ENCODE measurements around the gene RRBP1.
A peak's percentile ranks its signal among the peaks of the same experiment; 100 is the strongest.

RRBP1 gene

DNA sequence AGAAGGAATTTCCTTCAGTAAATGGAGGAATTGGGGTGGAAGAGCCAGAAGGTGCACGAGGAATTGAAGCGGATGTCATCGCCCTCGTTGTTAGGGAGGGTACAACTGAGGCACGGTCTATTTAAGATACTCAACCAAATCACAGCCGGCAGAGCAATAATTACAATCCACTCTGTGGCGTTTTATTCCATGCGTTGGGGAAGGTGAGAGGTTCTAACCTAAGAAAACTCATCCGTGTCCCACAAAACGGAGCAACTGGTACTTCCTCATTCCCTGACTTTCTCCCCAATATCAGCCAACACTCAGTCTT is 802 bp upstream of the RRBP1 start:
- DNase-seq, result no peak

DNA sequence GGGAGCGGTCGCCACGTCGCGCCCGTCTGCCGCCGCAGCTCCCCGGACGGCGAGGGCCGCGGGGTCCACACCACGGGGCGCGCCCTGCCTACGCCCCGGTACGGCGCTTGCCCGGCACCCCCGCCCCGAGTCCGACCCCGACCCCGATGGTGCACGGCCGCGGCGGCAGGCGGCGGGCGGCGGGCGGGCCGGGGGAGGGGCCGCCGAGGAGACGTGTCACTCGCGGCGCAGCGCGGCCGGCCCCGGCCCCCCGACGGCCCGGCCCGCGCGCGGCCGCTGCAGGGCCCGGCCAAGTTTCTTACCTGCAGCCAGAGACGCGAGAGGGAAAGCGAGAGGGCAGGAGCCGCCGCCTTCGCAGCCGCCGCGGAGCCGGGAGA is 328 bp downstream of the RRBP1 start:
- DNase-seq, result no peak

DNA sequence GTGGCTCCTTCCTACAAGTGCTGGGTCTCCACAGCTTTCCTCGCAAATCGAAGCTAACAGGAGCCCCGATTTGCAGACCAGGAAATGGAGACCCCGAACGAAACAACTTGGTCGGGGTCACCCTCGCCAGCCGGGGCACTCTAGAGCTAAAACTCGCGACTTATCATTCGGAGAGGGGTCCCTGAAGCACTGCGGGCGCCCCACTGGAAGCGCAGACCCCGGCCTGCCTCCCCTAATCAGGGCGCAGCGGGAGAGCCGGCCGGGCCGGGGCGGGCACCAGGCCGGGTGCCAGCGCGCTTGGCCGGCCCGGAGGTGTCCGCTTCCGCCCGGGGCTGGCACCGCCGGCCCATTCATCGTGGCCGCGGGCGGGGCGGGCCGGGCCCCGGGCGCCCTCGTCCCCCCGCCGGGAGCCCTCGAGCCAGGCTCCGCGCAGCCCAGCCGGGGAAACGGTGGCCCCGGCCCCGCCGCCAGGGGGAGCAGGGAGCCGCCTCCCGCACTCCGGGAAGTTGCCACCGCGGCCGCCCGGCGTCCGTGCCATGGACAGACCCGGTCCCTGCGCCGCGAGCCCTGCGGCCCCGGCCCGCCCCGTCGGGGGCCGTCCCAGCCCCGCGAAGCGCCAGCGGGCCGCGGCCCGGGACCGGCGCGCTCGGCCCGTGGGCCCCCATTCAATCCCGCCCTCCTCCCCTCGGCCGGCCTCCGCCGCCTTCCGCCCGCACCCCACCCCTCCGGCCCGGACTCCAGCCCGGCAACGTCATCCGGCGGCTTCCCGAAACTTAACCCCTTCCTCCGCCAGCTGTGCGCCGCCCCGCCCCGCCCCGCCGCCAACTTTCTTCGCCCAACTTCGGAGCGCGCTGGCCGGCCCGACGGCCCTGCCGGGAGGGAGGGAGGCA is 961 bp downstream of the RRBP1 start:
- DNase-seq, result peak; percentile 87

DNA sequence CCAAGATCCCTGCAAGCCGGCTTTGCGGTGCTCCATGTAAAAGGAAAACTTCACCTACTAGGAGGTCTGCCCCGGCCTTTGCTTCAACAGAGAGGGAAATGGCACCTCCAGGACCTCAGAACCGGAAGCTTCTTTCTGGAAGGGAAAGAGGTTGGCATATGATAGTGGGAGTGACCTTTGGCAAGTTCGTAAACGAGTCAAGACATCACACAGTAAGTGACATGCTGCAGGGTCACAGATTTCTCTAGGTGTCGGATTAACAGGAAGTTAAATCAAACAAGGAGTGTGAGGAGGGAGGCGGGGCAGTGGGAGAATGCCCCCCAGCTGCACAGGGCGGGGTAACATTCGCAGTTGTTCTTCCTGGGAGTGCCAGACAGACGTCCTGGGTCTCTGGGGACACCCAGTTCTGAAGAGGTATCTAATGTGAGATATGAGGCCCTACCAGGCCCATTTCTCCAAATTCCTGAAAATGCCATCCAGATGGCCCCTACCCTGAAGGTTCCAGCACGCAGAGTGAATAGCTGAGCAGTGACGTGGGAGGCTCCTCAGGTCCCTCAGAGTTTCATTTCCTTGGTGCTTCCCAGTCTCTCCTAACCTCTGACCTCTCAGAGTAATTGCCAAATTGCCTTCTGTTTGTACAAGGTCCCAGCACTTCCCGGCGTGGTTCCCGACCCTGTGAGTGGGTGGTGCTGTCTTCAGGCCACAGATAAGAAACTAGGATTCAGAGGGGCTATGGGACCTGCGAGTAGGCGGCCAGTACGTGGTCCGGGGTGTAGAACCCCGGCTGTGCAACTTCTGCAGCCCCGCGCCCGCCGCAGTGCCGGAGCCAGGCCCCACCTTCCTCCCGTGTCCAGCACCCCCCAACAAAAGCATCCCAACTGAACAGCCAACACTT is 1.9 kb downstream of the RRBP1 start:
- peak; percentile 22 for DNase-seq

DNA sequence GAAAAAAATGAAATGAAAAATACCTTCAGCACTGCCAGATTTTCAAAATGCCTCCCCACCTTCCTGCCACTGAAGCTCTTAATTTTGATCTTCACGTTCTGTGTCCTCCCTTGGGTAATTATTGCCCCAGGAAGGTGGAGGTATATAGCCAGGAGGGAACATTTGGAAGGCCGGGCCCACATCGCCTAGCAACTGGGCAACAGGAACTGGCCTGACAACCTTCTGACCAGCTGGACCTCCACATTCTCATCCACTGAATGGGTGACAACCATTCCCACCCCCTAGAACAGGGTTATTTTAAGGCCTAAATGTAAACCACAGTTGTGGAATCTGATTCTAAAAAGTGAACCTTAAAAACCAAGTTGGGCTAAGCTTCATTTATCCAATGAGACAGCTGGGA is 3.2 kb downstream of the RRBP1 start:
- DNase-seq, result no peak

DNA sequence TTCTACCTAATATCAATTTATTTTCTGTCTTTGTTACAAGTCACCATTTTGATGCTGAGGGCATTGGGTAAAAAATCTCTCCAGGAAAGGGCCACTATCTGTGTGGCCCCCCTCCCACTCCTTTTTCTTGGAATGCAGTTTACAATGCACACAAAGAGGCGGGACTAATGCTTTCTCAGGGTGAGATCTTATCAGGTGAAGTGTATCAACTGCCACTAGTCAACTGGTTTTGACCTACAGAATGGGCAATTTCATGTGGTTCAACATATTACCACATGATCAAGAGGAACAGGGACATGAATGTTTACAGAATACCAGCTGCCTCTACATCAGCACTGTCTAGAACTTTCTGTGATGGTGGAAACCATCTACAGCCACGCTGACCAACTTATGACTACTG is 3.7 kb downstream of the RRBP1 start:
- DNase-seq, result no peak

DNA sequence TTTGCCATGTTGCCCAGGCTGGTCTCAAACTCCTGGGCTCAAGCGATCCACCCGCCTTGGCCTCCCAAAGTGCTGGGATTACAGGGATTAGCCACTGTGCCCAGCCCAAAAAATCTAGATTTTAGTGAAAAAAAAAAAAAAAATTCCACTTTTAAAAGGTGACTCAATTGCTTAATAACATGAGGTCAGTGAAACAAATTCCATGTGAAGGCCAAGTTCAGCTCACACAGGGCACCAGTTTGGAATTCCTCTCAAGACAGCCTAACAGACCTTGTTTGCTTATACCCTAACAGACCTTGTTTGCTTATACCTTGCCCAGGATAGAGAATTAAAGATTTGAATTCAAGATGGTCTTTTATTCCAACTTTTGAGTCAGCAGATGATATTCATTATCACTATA is 5.1 kb downstream of the RRBP1 start:
- DNase-seq, result no peak

DNA sequence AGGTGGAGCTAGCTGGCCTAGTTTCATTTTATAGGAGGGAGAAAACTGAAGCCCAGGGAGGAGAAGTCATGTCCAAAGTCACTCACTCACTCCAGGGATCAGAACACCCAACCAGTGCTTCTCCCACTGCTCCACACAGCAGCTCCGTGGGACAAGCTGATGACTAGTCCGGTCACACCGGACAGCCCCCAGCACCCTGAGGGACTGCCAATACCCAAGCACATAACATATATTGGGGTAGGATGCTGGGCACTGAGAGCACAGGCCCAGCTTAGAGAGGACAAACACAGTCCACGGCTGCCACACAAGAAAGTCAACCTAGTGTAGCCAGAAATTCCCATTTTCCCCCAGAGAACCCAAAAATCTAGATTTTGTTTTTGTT is 5.7 kb downstream of the RRBP1 start:
- DNase-seq, result no peak

DNA sequence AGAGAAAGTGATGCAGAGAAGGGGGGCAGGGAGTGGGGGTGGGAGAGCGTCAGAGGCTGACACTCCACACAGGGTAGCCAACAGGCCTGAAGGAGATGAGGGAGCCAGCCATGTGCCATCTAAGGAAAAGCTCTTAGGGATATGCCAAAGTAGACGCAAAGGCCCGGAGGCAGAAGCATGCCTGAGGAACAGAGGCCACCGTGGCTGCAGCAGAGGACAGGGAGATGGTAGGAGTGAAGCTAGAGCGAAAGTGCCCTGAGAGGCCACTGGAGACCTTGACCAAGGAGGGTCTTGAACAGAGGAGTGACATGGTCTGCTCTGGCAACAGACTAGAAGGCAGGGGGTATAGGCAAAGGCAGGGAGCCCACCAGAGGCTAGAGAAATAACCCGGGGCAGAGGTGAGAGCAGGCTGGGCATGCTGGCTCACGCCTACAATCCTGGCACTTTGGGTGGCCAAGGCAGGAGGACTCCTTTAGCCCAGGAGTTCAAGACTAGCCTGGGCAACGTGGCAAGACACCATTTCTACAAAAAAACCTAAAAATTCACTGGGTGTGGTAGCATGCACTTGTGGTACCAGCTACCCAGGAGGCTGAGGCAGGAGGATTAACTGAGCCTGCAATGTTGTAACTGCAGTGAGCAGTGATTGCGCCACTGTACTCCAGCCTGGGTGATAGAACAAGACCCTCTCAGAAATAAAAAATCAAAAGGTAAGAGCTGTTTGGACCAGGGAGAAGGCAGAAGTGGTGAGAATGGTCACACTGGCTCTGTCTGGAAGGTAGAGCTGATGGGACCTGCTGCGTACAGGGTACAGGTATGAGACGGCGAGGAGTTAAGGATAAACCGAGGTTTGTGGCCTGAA is 6.3 kb downstream of the RRBP1 start:
- no peak for DNase-seq

DNA sequence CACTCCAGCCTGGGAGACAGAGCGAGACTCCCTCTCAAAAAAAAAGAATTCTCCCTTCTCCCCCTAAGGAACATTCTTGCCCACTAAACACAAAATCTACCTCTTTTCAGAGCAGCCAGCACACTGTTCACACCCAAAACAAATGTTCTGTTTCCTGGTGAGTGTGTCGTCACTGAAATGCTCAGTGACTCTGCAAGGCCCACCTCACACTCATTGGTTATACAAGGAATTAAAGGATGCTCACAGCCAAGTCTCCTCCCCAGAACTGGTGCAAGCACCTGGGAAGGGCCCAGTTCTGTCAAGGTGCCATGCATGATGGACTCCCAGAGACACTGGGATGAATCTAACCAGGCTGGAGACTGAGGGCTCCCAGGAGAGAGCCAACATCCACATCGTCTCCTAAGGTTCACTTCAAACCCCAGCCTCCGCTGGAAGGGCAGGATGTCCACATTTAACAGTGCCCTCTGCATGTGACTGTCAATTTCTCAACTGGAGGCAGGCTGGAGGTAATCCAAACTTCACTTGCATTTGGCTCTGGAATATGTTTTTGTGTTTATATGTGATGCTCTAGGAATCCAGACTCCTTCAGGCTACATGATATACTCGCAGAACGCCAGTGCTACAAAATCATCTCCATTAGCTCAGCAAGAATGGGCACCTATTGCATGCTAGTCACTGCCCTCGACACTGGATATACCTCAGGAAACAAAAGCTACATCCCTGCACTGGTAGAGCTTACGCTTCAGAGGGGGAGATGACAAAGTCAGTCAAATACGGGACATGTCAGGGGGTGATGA is 7.1 kb downstream of the RRBP1 start:
- no peak for DNase-seq

DNA sequence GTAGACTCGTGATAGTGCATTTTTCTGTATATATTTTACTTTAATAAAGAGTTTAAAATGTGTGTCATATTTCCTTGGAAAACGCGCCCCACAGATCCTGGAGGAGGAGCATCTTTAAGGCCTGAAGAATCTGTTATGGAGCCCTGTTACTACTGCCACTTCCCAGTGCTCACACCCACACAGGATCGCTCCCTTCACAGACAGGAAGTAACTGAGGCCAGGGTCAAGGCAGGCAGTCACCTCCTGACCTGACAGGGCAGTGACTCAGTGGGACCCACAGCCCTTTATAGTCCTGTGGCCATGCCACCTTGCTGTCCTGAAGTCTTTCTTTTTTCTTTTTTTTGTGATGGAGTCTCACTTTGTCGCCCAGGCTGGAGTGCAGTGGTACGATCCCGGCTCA is 9.0 kb downstream of the RRBP1 start:
- DNase-seq, result no peak

DNA sequence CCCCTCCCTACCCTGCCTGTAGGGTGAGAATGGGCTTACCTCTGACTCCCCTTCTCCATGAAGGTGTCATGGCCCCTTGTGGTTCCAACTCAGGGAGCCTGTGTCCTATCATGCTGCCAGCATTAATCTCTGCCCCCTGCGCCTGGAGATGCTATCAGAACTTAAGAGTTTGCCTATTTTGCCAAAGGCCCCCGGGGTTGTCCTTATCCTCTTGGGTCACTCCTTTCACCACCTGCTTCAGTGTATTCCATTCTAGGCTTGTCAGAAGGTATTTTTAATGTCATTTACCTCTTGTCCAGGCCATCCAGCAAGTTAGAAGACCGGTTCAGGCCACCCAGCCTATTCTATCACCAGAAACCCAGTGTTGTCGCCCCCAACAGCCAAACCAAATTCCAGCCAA is 10.5 kb downstream of the RRBP1 start:
- DNase-seq, result no peak

DNA sequence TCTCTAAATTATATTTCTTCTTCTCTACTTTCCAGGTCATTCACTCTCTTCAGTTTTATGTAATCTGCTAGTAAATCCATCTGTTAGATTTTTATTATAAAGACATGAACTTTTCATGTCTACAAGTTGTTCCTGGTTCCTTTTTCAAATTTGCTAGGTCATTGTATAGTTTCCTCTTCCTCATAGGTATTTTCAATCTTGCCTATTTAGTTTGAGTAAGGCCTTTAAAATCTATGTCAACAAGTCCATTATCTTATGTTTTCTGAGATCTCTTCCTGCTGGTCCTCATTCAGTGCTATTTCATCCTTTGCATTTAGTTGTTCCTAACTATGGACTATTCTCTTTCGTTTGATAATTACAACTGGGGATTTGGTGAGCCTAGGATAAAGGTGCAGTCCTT is 11.0 kb downstream of the RRBP1 start:
- DNase-seq, result no peak

DNA sequence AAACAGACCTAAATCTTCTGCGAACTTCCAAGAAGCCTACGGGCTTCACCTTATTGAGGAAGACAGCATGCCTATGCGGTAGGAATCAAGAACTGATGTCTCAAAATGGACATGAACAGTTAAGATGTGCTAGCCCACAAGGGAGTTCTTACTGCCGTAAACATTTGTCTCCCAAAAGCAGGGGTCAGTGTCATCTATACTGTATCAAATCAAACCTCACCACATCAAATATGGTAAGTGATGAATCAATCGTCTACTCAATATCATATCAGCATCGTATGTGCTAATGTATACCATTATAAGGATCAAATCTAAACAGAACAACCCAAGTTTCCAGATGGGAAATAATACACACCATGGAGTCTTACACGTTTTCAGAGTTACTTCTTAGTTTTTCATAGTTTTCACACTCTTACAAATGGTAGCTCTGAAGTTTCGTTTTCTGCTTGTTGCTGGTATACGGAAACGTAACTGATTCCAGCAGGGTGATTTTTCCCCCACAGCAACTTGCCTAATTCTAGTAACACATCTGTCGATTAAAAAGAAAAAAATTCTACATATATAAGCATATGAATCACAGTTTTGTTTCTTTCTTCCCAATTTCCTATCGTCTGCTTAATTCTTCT is 12.6 kb downstream of the RRBP1 start:
- DNase-seq, result no peak

DNA sequence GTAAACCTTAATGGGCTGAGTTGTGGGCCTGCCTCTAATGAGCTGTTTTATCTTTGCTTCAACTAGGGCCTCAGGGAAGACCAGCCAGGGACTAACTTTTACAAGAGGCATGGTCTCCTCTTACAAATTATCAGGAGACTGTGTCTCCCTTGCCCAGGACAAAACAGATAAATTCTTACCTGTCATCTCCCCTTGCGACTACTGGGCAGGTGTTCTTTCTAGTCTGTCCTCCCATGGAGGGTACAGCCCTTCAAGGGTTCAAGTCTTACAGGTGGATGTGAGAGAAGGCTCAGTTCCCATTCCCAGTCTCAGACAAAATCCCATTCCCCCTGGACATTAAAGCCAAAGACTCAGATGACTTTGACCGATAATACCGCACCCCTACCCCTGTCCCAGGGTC is 13.6 kb downstream of the RRBP1 start:
- DNase-seq, result no peak

DNA sequence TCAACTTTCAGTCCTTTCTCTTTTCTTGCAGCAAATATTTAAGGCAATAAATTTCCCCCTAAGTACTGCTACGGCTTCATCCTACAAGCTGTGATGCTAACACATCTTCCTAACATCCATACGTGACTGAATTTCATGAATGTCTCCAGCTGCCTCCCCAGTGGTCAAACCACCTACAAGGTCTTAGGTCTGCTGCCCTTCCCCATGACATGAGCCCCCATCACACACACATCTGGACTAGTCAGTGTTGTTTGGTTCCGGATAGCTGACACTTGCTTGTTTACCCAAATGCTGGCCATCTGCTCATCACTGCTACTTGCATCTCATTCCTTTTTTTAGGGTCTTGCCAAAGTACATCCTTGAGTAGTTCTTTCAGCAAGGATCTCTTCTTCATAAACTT is 14.6 kb downstream of the RRBP1 start:
- no peak for DNase-seq

DNA sequence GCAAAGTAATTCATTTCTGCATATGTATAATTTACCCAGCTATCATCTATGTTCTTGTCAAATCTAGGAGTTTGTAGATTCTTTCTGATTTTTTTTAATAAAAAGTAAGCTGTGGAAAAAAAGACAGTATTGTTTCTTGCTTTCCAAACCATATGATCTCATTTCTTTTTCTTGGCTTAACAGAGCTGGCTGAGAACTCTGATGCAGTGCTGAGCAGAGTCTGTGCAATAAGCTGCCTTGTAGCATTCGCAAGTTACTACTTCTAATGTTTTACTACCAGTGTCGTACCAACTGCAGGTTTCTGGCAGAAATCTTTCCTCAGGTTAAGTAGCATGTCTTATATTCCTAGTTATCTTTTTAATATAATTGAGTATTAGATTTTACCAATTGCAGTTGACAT is 15.6 kb downstream of the RRBP1 start:
- DNase-seq, result no peak

DNA sequence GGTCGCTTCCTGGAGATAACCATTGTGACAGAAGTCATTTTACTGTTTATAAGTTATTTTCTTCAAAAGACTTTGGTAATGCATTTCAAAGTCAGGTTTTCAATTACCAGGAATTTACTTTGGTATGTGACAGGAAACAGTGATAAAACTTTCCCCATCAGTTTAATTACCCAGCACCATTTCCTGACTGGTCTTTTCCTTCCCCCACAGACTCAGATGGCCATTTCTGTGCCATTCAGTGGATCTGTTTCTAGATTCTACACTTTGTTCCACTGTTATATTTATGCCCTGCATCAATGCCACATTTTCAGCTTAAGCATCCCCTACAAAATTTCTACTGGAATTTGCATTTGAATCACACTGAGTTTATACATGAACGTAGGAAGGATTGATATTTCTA is 16.3 kb downstream of the RRBP1 start:
- DNase-seq, result no peak

DNA sequence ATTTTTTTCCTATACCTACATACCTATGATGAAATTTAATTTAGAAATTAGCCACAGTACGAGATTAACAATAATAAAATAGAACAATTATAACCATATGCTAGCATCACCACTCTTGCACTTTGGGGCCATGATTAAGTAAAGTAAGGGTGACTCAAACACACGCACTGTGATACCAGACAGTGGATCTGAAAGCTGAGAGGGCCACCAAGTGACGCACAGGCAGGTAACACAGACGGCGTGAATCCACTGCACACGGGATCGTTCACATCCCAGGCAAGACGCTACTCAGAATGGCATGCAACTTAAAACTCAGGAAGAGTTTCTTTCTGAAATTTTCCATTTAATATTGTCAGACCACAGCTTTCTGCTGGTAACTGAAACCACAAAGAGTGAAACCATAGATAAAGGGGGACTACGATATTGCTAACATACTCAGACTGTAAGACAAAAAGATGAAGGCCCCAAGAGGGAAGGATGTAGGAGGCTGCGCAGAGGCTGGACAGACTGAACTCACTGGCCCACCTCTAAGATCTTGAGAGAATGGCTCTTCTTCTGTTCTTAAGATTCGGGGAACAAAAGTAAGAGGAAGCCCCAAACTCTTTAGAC is 17.9 kb downstream of the RRBP1 start:
- no peak for DNase-seq

DNA sequence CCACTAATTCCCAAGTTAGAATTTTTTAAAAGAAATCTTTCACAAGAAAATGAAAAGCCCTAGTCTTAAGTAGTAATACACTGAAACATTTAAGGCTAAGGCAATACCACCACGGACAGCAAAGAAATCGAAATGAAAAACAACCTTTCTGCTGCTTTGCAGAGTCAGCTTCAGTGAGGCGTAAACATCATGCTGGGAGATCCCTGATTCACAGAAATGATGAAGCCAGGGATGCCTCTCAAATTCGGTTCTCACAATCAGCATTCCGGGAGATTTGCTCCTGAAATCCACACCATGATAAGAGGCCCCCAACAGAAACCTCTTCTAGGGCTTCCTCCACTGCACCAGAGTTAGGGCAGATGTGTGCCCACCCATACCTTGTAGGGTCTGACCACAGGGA is 18.6 kb downstream of the RRBP1 start:
- DNase-seq, result no peak

DNA sequence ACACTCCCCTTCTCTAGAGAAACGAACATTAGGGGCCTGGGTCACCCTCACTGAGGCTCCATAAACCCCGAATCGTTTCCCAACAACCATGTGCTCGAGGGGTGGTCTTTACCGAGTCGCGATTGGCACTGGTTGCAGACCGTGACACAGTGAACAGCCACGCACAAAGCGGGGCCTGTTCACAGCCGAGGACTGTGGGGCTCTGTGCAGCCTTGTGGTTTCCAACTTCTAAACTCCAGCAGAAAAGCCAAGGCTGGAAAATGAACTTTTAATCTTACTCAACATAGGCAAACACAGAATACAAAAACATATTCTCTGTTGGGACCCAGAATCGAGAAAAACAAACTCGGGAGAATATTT is 19.0 kb downstream of the RRBP1 start:
- DNase-seq, result no peak
